H9 (cell line): Measurements from ENCODE around the gene NANOS1. TPM values are rescaled to one million over a fixed set of nuclear protein-coding genes. Genes with fewer than 3 reads are reported as not detected.

ENCODE experiments used
- DNase-seq: peaks from one replicate; pipeline ENCODE4 v3.0.0-alpha.2; 2017
- H2AFZ ChIP-seq: one replicate; pipeline ENCODE4 v1.6.1; 2013; ENCODE audit warnings: mild to moderate bottlenecking, low read length, control low read depth, moderate library complexity
- H2AK5ac ChIP-seq: 2 replicates; pipeline ENCODE4 v1.6.1; 2013; ENCODE audit warnings: low read length, control low read depth, mixed read lengths; ENCODE audit not compliant: insufficient read length
- H2BK120ac ChIP-seq: one replicate; pipeline ENCODE4 v1.6.1; 2013; ENCODE audit warnings: low read depth, mild to moderate bottlenecking, low read length, control low read depth, inconsistent platforms; ENCODE audit not compliant: poor library complexity, severe bottlenecking
- H2BK12ac ChIP-seq: 2 replicates; pipeline ENCODE4 v1.6.1; 2013; ENCODE audit warnings: low read length, control low read depth, mixed read lengths, low read depth; ENCODE audit not compliant: insufficient read length
- H2BK15ac ChIP-seq: 2 replicates; pipeline ENCODE4 v1.6.1; 2013; ENCODE audit warnings: low read depth, low read length, control low read depth
- H2BK20ac ChIP-seq: one replicate; pipeline ENCODE4 v1.6.1; 2013; ENCODE audit warnings: low read depth, mild to moderate bottlenecking, low read length, control low read depth, inconsistent platforms; ENCODE audit not compliant: poor library complexity, severe bottlenecking
- H2BK5ac ChIP-seq: 2 replicates; pipeline ENCODE4 v1.6.1; 2013; ENCODE audit warnings: low read length, control low read depth, mixed read lengths; ENCODE audit not compliant: insufficient read length
- H3K14ac ChIP-seq: 2 replicates; pipeline ENCODE4 v1.6.1; 2013; ENCODE audit warnings: low read length, control low read depth; ENCODE audit not compliant: insufficient read depth
- H3K18ac ChIP-seq: 2 replicates; pipeline ENCODE4 v1.6.1; 2013; ENCODE audit warnings: low read depth, mild to moderate bottlenecking, mixed read lengths, low read length, control low read depth; ENCODE audit not compliant: insufficient read length
- H3K23ac ChIP-seq: 2 replicates; pipeline ENCODE4 v1.6.1; 2013; ENCODE audit warnings: low read length, control low read depth, mixed read lengths, low read depth; ENCODE audit not compliant: insufficient read length
- H3K23me2 ChIP-seq: 2 replicates; pipeline ENCODE4 v1.6.1; 2013; ENCODE audit warnings: low read depth, mild to moderate bottlenecking, mixed read lengths, low read length, control low read depth; ENCODE audit not compliant: insufficient read length, poor library complexity, severe bottlenecking
- H3K27ac ChIP-seq: 2 replicates; pipeline ENCODE4 v1.5.1; 2013; ENCODE audit warnings: low read length, control low read depth, mixed read lengths, low read depth; ENCODE audit not compliant: insufficient read length
- H3K27me3 ChIP-seq: 2 replicates; pipeline ENCODE4 v1.6.1; 2013; ENCODE audit warnings: low read length, control low read depth, inconsistent platforms; ENCODE audit not compliant: insufficient read depth
- H3K4ac ChIP-seq: 2 replicates; pipeline ENCODE4 v1.6.1; 2013; ENCODE audit warnings: low read depth, mild to moderate bottlenecking, control low read depth, inconsistent platforms, low read length, moderate library complexity
- H3K4me1 ChIP-seq: 2 replicates; pipeline ENCODE4 v1.6.1; 2013; ENCODE audit warnings: low read length, control low read depth, inconsistent platforms; ENCODE audit not compliant: insufficient read depth
- H3K4me2 ChIP-seq: 2 replicates; pipeline ENCODE4 v1.6.1; 2013; ENCODE audit warnings: low read length, control low read depth, mixed read lengths; ENCODE audit not compliant: insufficient read length, insufficient read depth
- H3K56ac ChIP-seq: 2 replicates; pipeline ENCODE4 v1.6.1; 2013; ENCODE audit warnings: low read depth, mild to moderate bottlenecking, mixed read lengths, low read length, control low read depth; ENCODE audit not compliant: insufficient read length
- H3K79me1 ChIP-seq: 2 replicates; pipeline ENCODE4 v1.6.1; 2013; ENCODE audit warnings: low read depth, mild to moderate bottlenecking, moderate library complexity, low read length, control low read depth, inconsistent platforms; ENCODE audit not compliant: insufficient read depth, poor library complexity, severe bottlenecking
- H3K79me2 ChIP-seq: 2 replicates; pipeline ENCODE4 v1.6.1; 2013; ENCODE audit warnings: low read length, control low read depth, inconsistent platforms; ENCODE audit not compliant: insufficient read depth
- H3K9ac ChIP-seq: 2 replicates; pipeline ENCODE4 v1.6.1; 2013; ENCODE audit warnings: low read length, control low read depth, mixed read lengths; ENCODE audit not compliant: insufficient read length; ENCODE audit errors: extremely low read depth
- H3K9me3 ChIP-seq: one replicate; pipeline ENCODE4 v1.6.1; 2013; ENCODE audit warnings: low read depth, low read length, inconsistent platforms; ENCODE audit not compliant: control insufficient read depth
- H3T11ph ChIP-seq: one replicate; pipeline ENCODE4 v1.6.1; 2013; ENCODE audit warnings: mild to moderate bottlenecking, low read length, control low read depth, inconsistent platforms
- H4K20me1 ChIP-seq: one replicate; pipeline ENCODE4 v1.6.1; 2013; ENCODE audit not compliant: control insufficient read depth, insufficient read length, insufficient read depth
- H4K5ac ChIP-seq: 2 replicates; pipeline ENCODE4 v1.6.1; 2013; ENCODE audit warnings: low read depth, mild to moderate bottlenecking, mixed read lengths, low read length, control low read depth; ENCODE audit not compliant: insufficient read length
- H4K8ac ChIP-seq: replicated peaks from 2 replicates; pipeline ENCODE4 v1.6.1; 2013; ENCODE audit warnings: low read length, control low read depth, mixed read lengths, low read depth; ENCODE audit not compliant: insufficient read length
- H4K91ac ChIP-seq: 2 replicates; pipeline ENCODE4 v1.6.1; 2013; ENCODE audit warnings: low read depth, mild to moderate bottlenecking, moderate library complexity, mixed read lengths, low read length, control low read depth; ENCODE audit not compliant: insufficient read length
- H3K27ac Mint-ChIP-seq, 3 experiments: 2 replicates in 2 of 3; 3 replicates in 1 of 3; pipeline ENCODE4 v1.8.0; 2020 to 2021; ENCODE audit warnings: mixed read lengths in 3 of 3, mild to moderate bottlenecking in 1 of 3, moderate library complexity in 1 of 3
- H3K27me3 Mint-ChIP-seq: 2 replicates; pipeline ENCODE4 v1.8.0; 2021; ENCODE audit warnings: low read depth, mild to moderate bottlenecking, moderate library complexity, mixed read lengths
- H3K36me3 Mint-ChIP-seq, 3 experiments: 2 replicates in 2 of 3; 3 replicates in 1 of 3; pipeline ENCODE4 v1.8.0; 2020 to 2021; ENCODE audit warnings: low read depth in 3 of 3, mixed read lengths in 3 of 3; ENCODE audit not compliant: insufficient read depth in 1 of 3
- H3K4me1 Mint-ChIP-seq, 2 experiments: 2 replicates each; pipeline ENCODE4 v1.8.0; 2020; ENCODE audit warnings: mixed read lengths in 2 of 2
- H3K4me3 Mint-ChIP-seq, 2 experiments: 2 replicates in 1 of 2; 3 replicates in 1 of 2; pipeline ENCODE4 v1.8.0; 2020 to 2021; ENCODE audit warnings: mild to moderate bottlenecking in 2 of 2, mixed read lengths in 2 of 2, moderate library complexity in 1 of 2
- H3K9me3 Mint-ChIP-seq, 2 experiments: 2 replicates in 1 of 2; 3 replicates in 1 of 2; pipeline ENCODE4 v1.8.0; 2020; ENCODE audit warnings: mild to moderate bottlenecking in 2 of 2, mixed read lengths in 2 of 2, moderate library complexity in 1 of 2
- CTCF ChIP-seq: fragments of 200-600 bp; sonication (generic); conservative IDR thresholded peaks from 3 replicates; pipeline ENCODE4 v1.8.0; 2021; ENCODE audit warnings: antibody characterized with exemption, mild to moderate bottlenecking
- WGBS: extraction: QIAGEN DNeasy Blood & Tissue Kit; methylation state at CpG from one replicate; pipeline ENCODE4 v1.1.7; 2013; ENCODE audit warnings: missing lambda C conversion rate, low lambda C conversion rate, mixed read lengths; ENCODE audit not compliant: insufficient read length; ENCODE audit errors: extremely low coverage; 5-methylcytosine and 5-hydroxymethylcytosine counted together
- total RNA-seq: library from RNA; stranded (reverse); gene quantifications from 2 replicates; pipeline ENCODE4 v1.2.1, GENCODE V29; 2021

Gene NANOS1
- total RNA-seq, 1 experiment from 2014 or later: 4.5 TPM

GRCh38 chr10:119061352-119061751 is 31.8 kb downstream of the NANOS1 start:
- Histone ChIP-seq H3K79me2 (peaks cover 14% of the 10 kb centered on the region; the same call in 1 of the 2 replicates), H3K23me2 (no peaks in the 10 kb centered on the region), H2BK20ac (no peak overlapping the region), H3K9ac (no peak overlapping the region), H2BK5ac (no peak overlapping the region), H4K20me1 (no peaks in the 10 kb centered on the region), H3K27ac (no peak overlapping the region), H2BK120ac (no peak overlapping the region), H3K56ac (no peak overlapping the region), H3K4ac (no peak overlapping the region), H2BK12ac (no peak overlapping the region), H3K9me3 (no peaks in the 10 kb centered on the region), H3K14ac (no peak overlapping the region), H3K4me1 (no peaks in the 10 kb centered on the region), H4K8ac (no peak overlapping the region), H4K5ac (no peak overlapping the region), H2AK5ac (no peak overlapping the region), H2AFZ (no peak overlapping the region), H3K18ac (no peak overlapping the region), H3T11ph (no peak overlapping the region), H3K79me1 (no peaks in the 10 kb centered on the region), H4K91ac (no peak overlapping the region), H3K4me2 (no peak overlapping the region), H3K23ac (no peak overlapping the region), H2BK15ac (no peak overlapping the region), H3K27me3 (no peaks in the 10 kb centered on the region)
- Mint-ChIP-seq H3K4me3 (no peak overlapping the region), H3K27ac (peak overlapping the region in 2 of 3 experiments; percentile 66 to 72; a peak in 2 of 7 replicates), H3K36me3 (peaks cover 71 to 100% (median 97%) of the 10 kb centered on the region in 3 experiments; a peak in 6 of 7 replicates), H3K4me1 (peaks cover 0 to 3% of the 10 kb centered on the region in 2 experiments; a peak in 3 of 4 replicates), H3K27me3 (no peaks in the 10 kb centered on the region), H3K9me3 (no peaks in the 10 kb centered on the region)
- no CpG with 5 or more reads among the region's 1 CpG for WGBS
- TF ChIP-seq CTCF: no peak
- no peak for DNase-seq
